Smooth muscle cell (in vitro differentiated cells): ENCODE results near the gene ETV4. TPM values are rescaled to one million over a fixed set of nuclear protein-coding genes. Genes with fewer than 3 reads are reported as not detected.

Experiments
- DNase-seq: peaks from one replicate; lab custom pipeline; 2025; ENCODE audit not compliant: unreplicated experiment; lab: John Stamatoyannopoulos, UW
- H2AFZ ChIP-seq: fragments of 200-600 bp; sonication (generic); 2 replicates; pipeline ENCODE4 v1.6.0; 2016; ENCODE audit warnings: antibody characterized with exemption, low read depth, mild to moderate bottlenecking
- H3F3A ChIP-seq: fragments of 200-600 bp; sonication (generic); 2 replicates; pipeline ENCODE4 v1.6.0; 2017; ENCODE audit warnings: antibody characterized with exemption, low read depth
- H3K27ac ChIP-seq: fragments of 200-600 bp; sonication (generic); 2 replicates; pipeline ENCODE4 v1.5.1; 2016; ENCODE audit warnings: low read depth, mild to moderate bottlenecking
- H3K27me3 ChIP-seq: fragments of 200-600 bp; sonication (generic); 2 replicates; pipeline ENCODE4 v1.6.1; 2016; ENCODE audit warnings: low read depth, mild to moderate bottlenecking
- H3K36me3 ChIP-seq: fragments of 200-600 bp; sonication (generic); 2 replicates; pipeline ENCODE4 v1.5.1; 2016; ENCODE audit warnings: low read depth
- H3K4me1 ChIP-seq: fragments of 200-600 bp; sonication (generic); 2 replicates; pipeline ENCODE4 v1.5.1; 2016; ENCODE audit warnings: low read depth
- H3K4me2 ChIP-seq: fragments of 200-600 bp; sonication (generic); 2 replicates; pipeline ENCODE4 v1.6.0; 2016; ENCODE audit warnings: mild to moderate bottlenecking
- H3K4me3 ChIP-seq: fragments of 200-600 bp; sonication (generic); 2 replicates; pipeline ENCODE4 v1.5.1; 2016; ENCODE audit warnings: mild to moderate bottlenecking
- H3K79me2 ChIP-seq: fragments of 200-600 bp; sonication (generic); 2 replicates; pipeline ENCODE4 v1.6.0; 2016; ENCODE audit warnings: low read depth, mild to moderate bottlenecking
- H3K9ac ChIP-seq: fragments of 200-600 bp; sonication (generic); 2 replicates; pipeline ENCODE4 v1.6.0; 2016; ENCODE audit warnings: low read depth
- H3K9me3 ChIP-seq: fragments of 200-600 bp; sonication (generic); replicated peaks from 2 replicates; pipeline ENCODE4 v1.5.1; 2016; ENCODE audit warnings: low read depth
- H4K20me1 ChIP-seq: fragments of 200-600 bp; sonication (generic); 2 replicates; pipeline ENCODE4 v1.6.0; 2016; ENCODE audit warnings: low read depth
- whole genome bisulfite sequencing: methylation state at CpG from one replicate; pipeline ENCODE4 v1.1.7; 2016; ENCODE audit warnings: low lambda C conversion rate; 5-methylcytosine and 5-hydroxymethylcytosine counted together
- polyA plus RNA-seq: library from polyadenylated mRNA; unstranded; fragments of >200 nt; fragmentation: Nextera tagmentation; extraction: Ambion mirVana; gene quantifications from 2 replicates; pipeline ENCODE4 v1.2.1, GENCODE V29; 2016
- total RNA-seq: library from RNA; depleted of rRNA; stranded (reverse); fragments of >200 nt; gene quantifications from 2 replicates; pipeline ENCODE4 v1.2.3, GENCODE V29; 2014
- TF ChIP-seq, protein P1 (sequence below): fragments of 200-600 bp; sonication (generic); IDR thresholded peaks from 2 replicates; pipeline ENCODE4 v1.5.1; 2017; ENCODE audit warnings: borderline replicate concordance, mild to moderate bottlenecking, antibody characterized with exemption; ENCODE audit not compliant: insufficient read depth, poor library complexity, severe bottlenecking

The ETV4 gene
- total and polyA plus RNA-seq, 2 experiments from 2014 or later: 21.7 to 33.5 TPM

DNA sequence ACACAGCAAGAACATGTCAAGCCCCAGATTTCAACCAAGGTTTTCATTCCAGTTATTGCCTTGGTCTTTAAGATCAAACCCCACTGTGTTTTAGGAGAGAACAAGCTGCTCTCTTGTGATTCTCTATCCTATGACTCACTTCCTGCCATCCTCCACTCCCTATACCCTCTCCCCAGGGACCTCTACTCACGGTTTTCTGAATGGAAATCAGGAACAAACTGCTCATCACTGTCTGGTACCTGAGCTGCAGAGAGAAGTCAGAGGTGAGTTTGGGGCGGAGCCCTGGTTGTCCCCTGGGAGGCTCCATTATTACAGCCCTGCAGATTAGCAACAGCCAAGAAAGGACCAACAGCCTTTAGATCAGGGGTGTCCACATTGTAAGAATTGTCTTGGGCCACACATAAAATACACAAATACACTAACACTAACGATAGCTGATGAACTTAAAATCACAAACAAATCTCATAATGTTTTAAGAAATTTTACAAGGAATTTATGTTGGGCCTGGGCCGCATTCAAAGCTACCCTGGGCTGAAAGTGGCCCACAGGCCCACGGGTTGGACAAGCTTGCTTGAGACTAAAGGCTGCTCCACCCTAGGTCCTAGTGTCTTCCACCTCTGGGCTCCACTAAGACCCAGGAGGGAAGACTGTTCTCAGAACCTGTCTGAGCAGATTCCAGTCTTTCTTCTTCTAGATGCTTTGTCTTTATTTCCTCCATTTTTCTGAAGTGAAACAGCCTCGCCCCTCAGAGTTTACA, 9.7 kb downstream of the ETV4 start:
- H3K27ac ChIP-seq: peak overlapping the region; percentile 53
- 61% methylated on average over 6 of the region's 6 CpGs for WGBS
- H4K20me1 ChIP-seq: no peaks in the 10 kb centered on the region
- no peak for DNase-seq
- no peaks in the 10 kb centered on the region for H3K9me3 ChIP-seq
- H3K27me3 ChIP-seq: no peaks in the 10 kb centered on the region
- no peaks in the 10 kb centered on the region for H3K79me2 ChIP-seq
- H3F3A ChIP-seq: no peaks in the 10 kb centered on the region
- no peak overlapping the region for H2AFZ ChIP-seq
- TF ChIP-seq, protein P1, sequence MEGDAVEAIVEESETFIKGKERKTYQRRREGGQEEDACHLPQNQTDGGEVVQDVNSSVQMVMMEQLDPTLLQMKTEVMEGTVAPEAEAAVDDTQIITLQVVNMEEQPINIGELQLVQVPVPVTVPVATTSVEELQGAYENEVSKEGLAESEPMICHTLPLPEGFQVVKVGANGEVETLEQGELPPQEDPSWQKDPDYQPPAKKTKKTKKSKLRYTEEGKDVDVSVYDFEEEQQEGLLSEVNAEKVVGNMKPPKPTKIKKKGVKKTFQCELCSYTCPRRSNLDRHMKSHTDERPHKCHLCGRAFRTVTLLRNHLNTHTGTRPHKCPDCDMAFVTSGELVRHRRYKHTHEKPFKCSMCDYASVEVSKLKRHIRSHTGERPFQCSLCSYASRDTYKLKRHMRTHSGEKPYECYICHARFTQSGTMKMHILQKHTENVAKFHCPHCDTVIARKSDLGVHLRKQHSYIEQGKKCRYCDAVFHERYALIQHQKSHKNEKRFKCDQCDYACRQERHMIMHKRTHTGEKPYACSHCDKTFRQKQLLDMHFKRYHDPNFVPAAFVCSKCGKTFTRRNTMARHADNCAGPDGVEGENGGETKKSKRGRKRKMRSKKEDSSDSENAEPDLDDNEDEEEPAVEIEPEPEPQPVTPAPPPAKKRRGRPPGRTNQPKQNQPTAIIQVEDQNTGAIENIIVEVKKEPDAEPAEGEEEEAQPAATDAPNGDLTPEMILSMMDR: no peak
- H3K9ac ChIP-seq: no peak overlapping the region
- no peaks in the 10 kb centered on the region for H3K36me3 ChIP-seq
- no peak overlapping the region for H3K4me3 ChIP-seq
- H3K4me1 ChIP-seq: peaks cover 11% of the 10 kb centered on the region
- peak overlapping the region; percentile 39 for H3K4me2 ChIP-seq

DNA sequence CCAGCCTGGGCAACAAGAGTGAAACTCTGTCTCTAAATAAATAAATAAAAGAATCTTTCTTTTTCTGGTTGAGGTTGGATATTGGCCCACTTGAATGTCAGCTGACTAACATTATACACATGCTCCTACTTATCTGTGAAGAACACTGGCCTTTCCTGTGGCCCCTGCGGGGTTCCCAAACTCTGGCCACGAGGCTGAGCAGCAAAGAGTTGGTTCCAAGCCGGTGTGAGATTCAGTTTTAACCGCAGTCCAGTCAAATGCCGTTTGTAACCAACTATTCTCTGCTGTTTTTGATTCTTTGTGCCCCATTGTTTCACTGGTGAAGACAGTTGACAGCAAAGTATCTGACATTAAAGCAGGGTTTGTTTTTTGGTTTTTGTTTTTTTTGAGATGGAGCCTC, 11.2 kb downstream of the ETV4 start:
- no peak overlapping the region for H3K4me2 ChIP-seq
- 96% methylated on average over 5 of the region's 5 CpGs for WGBS
- H3K27ac ChIP-seq: no peak overlapping the region
- TF ChIP-seq, protein P1: no peak
- H3K9me3 ChIP-seq: no peaks in the 10 kb centered on the region
- H4K20me1 ChIP-seq: no peaks in the 10 kb centered on the region
- no peak for DNase-seq
- H3K27me3 ChIP-seq: no peaks in the 10 kb centered on the region
- no peaks in the 10 kb centered on the region for H3K36me3 ChIP-seq
- H3K79me2 ChIP-seq: no peaks in the 10 kb centered on the region
- H2AFZ ChIP-seq: no peak overlapping the region
- no peak overlapping the region for H3K9ac ChIP-seq
- peaks cover 2% of the 10 kb centered on the region for H3F3A ChIP-seq
- no peak overlapping the region for H3K4me3 ChIP-seq
- peaks cover 19% of the 10 kb centered on the region for H3K4me1 ChIP-seq

DNA sequence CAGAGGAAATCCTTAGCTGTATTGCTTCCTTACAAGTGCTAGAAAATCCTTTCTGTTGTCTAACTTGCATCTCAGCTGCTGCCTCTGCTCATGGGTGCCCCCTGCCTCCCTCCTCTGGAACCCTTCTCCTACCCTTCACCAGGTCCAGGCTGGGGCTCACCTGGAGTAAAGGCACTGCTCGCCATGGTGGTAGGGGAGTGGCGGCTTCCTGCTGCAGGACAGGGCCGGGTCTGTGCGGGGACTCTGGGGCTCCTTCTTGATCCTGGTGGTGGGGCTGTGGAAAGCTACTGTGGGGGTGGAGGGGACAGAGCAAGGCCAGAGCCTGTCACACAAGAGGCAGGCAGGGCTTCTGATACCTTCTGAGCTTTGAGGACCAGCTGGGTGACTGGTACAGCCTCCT, 12.4 kb downstream of the ETV4 start:
- H3K79me2 ChIP-seq: no peaks in the 10 kb centered on the region
- H2AFZ ChIP-seq: no peak overlapping the region
- no peak overlapping the region for H3K4me3 ChIP-seq
- H3K36me3 ChIP-seq: no peaks in the 10 kb centered on the region
- H3F3A ChIP-seq: peaks cover 3% of the 10 kb centered on the region
- WGBS: 93% methylated on average over 4 of the region's 4 CpGs
- no peak overlapping the region for H3K4me2 ChIP-seq
- no peaks in the 10 kb centered on the region for H3K27me3 ChIP-seq
- no peaks in the 10 kb centered on the region for H4K20me1 ChIP-seq
- H3K9me3 ChIP-seq: no peaks in the 10 kb centered on the region
- H3K9ac ChIP-seq: no peak overlapping the region
- TF ChIP-seq, protein P1: no peak
- no peak for DNase-seq
- H3K27ac ChIP-seq: no peak overlapping the region
- H3K4me1 ChIP-seq: peaks cover 19% of the 10 kb centered on the region

DNA sequence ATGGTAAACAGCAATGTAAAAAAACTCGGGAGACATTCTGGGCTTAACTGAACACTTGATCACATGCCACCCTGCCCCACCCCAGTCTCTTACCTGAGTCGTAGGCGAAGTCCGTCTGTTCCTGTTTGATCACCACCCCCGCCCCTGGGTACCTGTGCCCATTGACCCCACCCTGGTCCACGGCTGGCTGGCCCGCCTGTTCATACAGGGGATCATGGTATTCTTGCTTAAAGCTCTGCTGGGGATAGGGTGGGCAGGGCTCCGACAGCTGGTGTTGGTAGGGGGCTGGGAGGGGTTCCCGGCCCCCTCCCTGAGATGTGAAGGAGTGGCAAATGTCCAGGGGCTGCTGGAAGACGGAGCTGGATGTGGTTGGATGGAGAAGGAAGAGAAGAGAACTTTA, 13.6 kb downstream of the ETV4 start:
- 91% methylated on average over 10 of the region's 10 CpGs for WGBS
- Histone ChIP-seq H2AFZ (no peak overlapping the region), H3K4me1 (peaks cover 19% of the 10 kb centered on the region), H3K27me3 (no peaks in the 10 kb centered on the region), H3K4me2 (no peak overlapping the region), H3K36me3 (peaks cover under 1% of the 10 kb centered on the region), H3K27ac (no peak overlapping the region), H3K9ac (no peak overlapping the region), H3K9me3 (no peaks in the 10 kb centered on the region), H3F3A (peaks cover 3% of the 10 kb centered on the region), H3K79me2 (no peaks in the 10 kb centered on the region), H4K20me1 (no peaks in the 10 kb centered on the region), H3K4me3 (no peak overlapping the region)
- TF ChIP-seq, protein P1: no peak
- no peak for DNase-seq
